HUES64 (cell line): ENCODE data around the gene OR10A4.
"Not testable (repeated sequence)": the region's sequence is repeated elsewhere in the genome, so short reads cannot be mapped to it uniquely, and the experiment has no call there.

Experiments
- H3K27ac ChIP-seq: 2 replicates; pipeline ENCODE4 v1.7.0; 2013; ENCODE audit warnings: low read depth, low read length, inconsistent platforms
- H3K27me3 ChIP-seq: 2 replicates; pipeline ENCODE4 v1.6.1; 2013; ENCODE audit warnings: mild to moderate bottlenecking, low read length; ENCODE audit not compliant: insufficient read depth
- H3K36me3 ChIP-seq: 2 replicates; pipeline ENCODE4 v1.6.1; 2013; ENCODE audit warnings: mild to moderate bottlenecking, low read length; ENCODE audit not compliant: insufficient read depth
- H3K4me1 ChIP-seq: 2 replicates; pipeline ENCODE4 v1.6.1; 2013; ENCODE audit warnings: mild to moderate bottlenecking, low read length, moderate library complexity; ENCODE audit not compliant: insufficient read depth
- H3K4me3 ChIP-seq: 2 replicates; pipeline ENCODE4 v1.5.1; 2013; ENCODE audit warnings: mild to moderate bottlenecking, low read length, moderate library complexity
- H3K9ac ChIP-seq: 2 replicates; pipeline ENCODE4 v1.6.1; 2013; ENCODE audit warnings: mild to moderate bottlenecking, low read depth, low read length
- H3K9me3 ChIP-seq: 2 replicates; pipeline ENCODE4 v1.6.1; 2013; ENCODE audit warnings: low read depth, low read length; ENCODE audit not compliant: insufficient read depth
- WGBS: fragments of 150-250, 120-280 bp; methylation state at CpG from one replicate; pipeline ENCODE4 v1.1.7; 2013; ENCODE audit warnings: missing lambda C conversion rate; 5-methylcytosine and 5-hydroxymethylcytosine counted together

The OR10A4 gene

DNA sequence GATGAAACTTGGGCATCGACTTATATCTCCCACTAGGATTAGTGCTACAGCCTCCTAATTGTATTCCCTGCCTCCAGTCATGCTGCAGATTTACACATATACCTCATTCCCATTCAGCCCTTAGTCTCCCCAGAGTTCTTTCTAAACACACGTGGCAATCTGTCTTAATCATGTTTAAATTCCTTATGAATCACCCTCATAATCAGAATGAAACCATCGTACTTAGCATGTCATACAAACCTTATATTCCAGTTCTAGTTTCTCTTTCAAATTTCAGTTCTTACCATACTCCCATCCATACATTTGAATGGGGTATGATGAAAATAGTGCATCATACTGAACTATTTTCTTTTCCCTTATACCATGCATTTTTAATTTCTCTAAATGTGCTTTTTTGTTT lies 19.6 kb upstream of the OR10A4 start:
- 63% methylated on average over 3 of the region's 3 CpGs for WGBS

GRCh38 chr11:6862961-6863360 lies 13.5 kb upstream of the OR10A4 start, which contains the start of gene OR10A2:
Gene OR10A2, plus strand, starts transcription at chr11:6863057. Its CDS starts 6,698 bp downstream, at chr11:6869755.
- H3K36me3 ChIP-seq = no peaks in the 10 kb centered on the region
- no peaks in the 10 kb centered on the region for H3K27me3 ChIP-seq
- no peaks in the 10 kb centered on the region for H3K4me1 ChIP-seq
- no peak within 1 kb of the TSS for H3K27ac ChIP-seq
- H3K9ac ChIP-seq = no peak within 1 kb of the TSS
- no peaks in the 10 kb centered on the region for H3K9me3 ChIP-seq
- WGBS = 76% methylated on average over 1 of the region's 1 CpG
- H3K4me3 ChIP-seq = no peak within 1 kb of the TSS

More for the DNA sequence above, 19.6 kb upstream of the OR10A4 start:
- Histone ChIP-seq H3K9me3 (peaks cover 12% of the 10 kb centered on the region; the same call in 1 of the 2 replicates), H3K36me3 (no peaks in the 10 kb centered on the region), H3K27ac (no peak overlapping the region), H3K9ac (no peak overlapping the region), H3K4me1 (no peaks in the 10 kb centered on the region), H3K4me3 (no peak overlapping the region), H3K27me3 (no peaks in the 10 kb centered on the region)

DNA sequence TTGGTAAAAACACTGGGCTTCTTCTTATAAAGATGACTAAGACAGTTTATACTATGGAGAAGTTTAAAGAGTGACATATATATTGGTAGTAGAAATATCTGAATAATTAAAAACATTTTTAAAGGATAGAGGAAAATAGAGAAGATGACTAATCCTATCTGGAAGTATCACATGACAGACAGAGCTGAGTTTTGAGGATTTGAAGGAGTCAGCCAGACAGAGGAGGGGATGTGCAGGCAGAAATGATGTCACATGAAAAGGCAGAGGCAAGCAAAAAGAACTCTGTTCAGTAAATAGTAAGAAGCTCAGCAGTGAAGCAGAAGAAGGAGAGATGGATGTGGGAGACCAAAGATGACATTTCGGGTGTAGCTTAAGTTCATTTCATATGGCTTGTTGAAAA lies 12.0 kb upstream of the OR10A4 start:
- Histone ChIP-seq H3K27ac (no peak overlapping the region), H3K9ac (no peak overlapping the region), H3K9me3 (no peaks in the 10 kb centered on the region), H3K27me3 (no peaks in the 10 kb centered on the region), H3K36me3 (no peaks in the 10 kb centered on the region), H3K4me1 (no peaks in the 10 kb centered on the region), H3K4me3 (no peak overlapping the region)
- 100% methylated on average over 1 of the region's 1 CpG for WGBS

- no peaks in the 10 kb centered on the region for H3K27me3 ChIP-seq
- no CpG with 5 or more reads among the region's 1 CpG for WGBS
These were observed 5.1 kb upstream of the OR10A4 start for GRCh38 chr11:6871278-6871677.

DNA sequence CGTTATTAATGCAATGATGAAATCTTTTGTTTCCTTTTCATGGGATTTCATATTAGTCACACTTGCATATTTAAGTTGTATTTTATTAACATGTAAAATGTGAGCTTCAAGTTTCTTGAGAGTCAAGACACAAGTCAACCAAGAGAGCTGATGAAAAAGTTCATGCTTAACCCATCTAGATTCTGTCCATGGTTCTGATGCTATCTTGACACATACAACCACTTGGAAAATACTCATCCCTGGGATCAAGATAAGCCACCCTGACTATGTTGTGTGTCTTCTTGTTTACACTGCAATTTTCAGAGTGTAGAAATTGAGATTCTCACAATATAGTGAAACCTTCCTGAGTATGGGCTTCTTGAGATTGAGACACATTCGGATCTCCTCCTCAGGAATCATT lies 664 bp upstream of the OR10A4 start:
- WGBS = 100% methylated on average over 1 of the region's 2 CpGs
- no peaks in the 10 kb centered on the region for H3K9me3 ChIP-seq
- no peak overlapping the region for H3K27ac ChIP-seq
- no peaks in the 10 kb centered on the region for H3K36me3 ChIP-seq
- no peak overlapping the region for H3K9ac ChIP-seq
- no peaks in the 10 kb centered on the region for H3K27me3 ChIP-seq
- H3K4me1 ChIP-seq = no peaks in the 10 kb centered on the region
- no peak overlapping the region for H3K4me3 ChIP-seq

More at GRCh38 chr11:6871278-6871677, 5.1 kb upstream of the OR10A4 start:
- H3K27ac ChIP-seq = no peak overlapping the region
- H3K4me1 ChIP-seq = no peaks in the 10 kb centered on the region
- no peak overlapping the region for H3K9ac ChIP-seq
- H3K9me3 ChIP-seq = no peaks in the 10 kb centered on the region
- H3K4me3 ChIP-seq = no peak overlapping the region
- no peaks in the 10 kb centered on the region for H3K36me3 ChIP-seq

DNA sequence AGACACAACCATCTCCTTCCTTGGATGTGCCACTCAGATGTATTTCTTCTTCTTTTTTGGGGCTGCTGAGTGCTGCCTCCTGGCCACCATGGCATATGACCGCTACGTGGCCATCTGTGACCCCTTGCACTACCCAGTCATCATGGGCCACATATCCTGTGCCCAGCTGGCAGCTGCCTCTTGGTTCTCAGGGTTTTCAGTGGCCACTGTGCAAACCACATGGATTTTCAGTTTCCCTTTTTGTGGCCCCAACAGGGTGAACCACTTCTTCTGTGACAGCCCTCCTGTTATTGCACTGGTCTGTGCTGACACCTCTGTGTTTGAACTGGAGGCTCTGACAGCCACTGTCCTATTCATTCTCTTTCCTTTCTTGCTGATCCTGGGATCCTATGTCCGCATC lies 489 bp downstream of the OR10A4 start:
- Histone ChIP-seq H3K9ac (no peak overlapping the region), H3K36me3 (no peaks in the 10 kb centered on the region), H3K4me1 (no peaks in the 10 kb centered on the region), H3K27ac (no peak overlapping the region), H3K9me3 (no peaks in the 10 kb centered on the region), H3K4me3 (no peak overlapping the region), H3K27me3 (no peaks in the 10 kb centered on the region)
- WGBS = 95% methylated on average over 3 of the region's 3 CpGs

- no peaks in the 10 kb centered on the region for H3K4me1 ChIP-seq
- no peak overlapping the region for H3K9ac ChIP-seq
- H3K27ac ChIP-seq = no peak overlapping the region
- no peaks in the 10 kb centered on the region for H3K27me3 ChIP-seq
- H3K9me3 ChIP-seq = no peaks in the 10 kb centered on the region
- H3K4me3 ChIP-seq = no peak overlapping the region
- H3K36me3 ChIP-seq = no peaks in the 10 kb centered on the region
These were observed 6.3 kb downstream of the OR10A4 start for GRCh38 chr11:6882751-6883150.

DNA sequence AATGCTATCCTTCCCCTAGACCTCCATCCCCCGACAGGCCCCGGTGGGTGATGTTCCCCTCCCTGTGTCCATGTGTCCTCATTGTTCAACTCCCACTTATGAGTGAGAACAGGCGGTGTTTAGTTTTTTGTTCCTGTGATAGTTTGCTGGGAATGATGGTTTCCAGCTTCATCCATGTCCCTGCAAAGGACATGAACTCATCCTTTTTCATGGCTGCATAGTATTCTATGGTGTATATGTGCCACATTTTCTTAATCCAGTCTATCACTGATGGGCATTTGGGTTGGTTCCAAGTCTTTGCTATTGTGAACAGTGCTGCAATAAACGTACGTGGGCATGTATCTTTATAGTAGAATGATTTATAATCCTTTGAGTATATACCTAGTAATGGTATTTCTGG lies 11.3 kb downstream of the OR10A4 start:
- not testable (repeated sequence) for H3K4me1 ChIP-seq, H3K27me3 ChIP-seq, H3K4me3 ChIP-seq, H3K27ac ChIP-seq, H3K9ac ChIP-seq, H3K9me3 ChIP-seq, H3K36me3 ChIP-seq
- WGBS = 86% methylated on average over 5 of the region's 5 CpGs

GRCh38 chr11:6888830-6889229 lies 12.4 kb downstream of the OR10A4 start:
- H3K27ac ChIP-seq = no peak overlapping the region
- no peaks in the 10 kb centered on the region for H3K36me3 ChIP-seq
- no peaks in the 10 kb centered on the region for H3K27me3 ChIP-seq
- H3K4me3 ChIP-seq = no peak overlapping the region
- WGBS = 97% methylated on average over 4 of the region's 4 CpGs
- no peaks in the 10 kb centered on the region for H3K4me1 ChIP-seq
- H3K9me3 ChIP-seq = peaks cover 6% of the 10 kb centered on the region; the same call in 1 of the 2 replicates
- no peak overlapping the region for H3K9ac ChIP-seq

GRCh38 chr11:6889835-6890234 lies 13.4 kb downstream of the OR10A4 start:
- WGBS = 100% methylated on average over 1 of the region's 1 CpG
- H3K9me3 ChIP-seq = peaks cover 6% of the 10 kb centered on the region; the same call in 1 of the 2 replicates
- no peaks in the 10 kb centered on the region for H3K36me3 ChIP-seq
- no peak overlapping the region for H3K4me3 ChIP-seq
- H3K27ac ChIP-seq = no peak overlapping the region
- no peaks in the 10 kb centered on the region for H3K27me3 ChIP-seq
- no peak overlapping the region for H3K9ac ChIP-seq
- H3K4me1 ChIP-seq = no peaks in the 10 kb centered on the region

GRCh38 chr11:6892400-6892799 lies 16.0 kb downstream of the OR10A4 start, which contains the start of gene OR2D2:
Gene OR2D2, minus strand, starts transcription at chr11:6892500. Its CDS starts 0 bp downstream, at chr11:6892500.
- no peaks in the 10 kb centered on the region for H3K36me3 ChIP-seq
- no peak within 1 kb of the TSS for H3K4me3 ChIP-seq
- no peak within 1 kb of the TSS for H3K27ac ChIP-seq
- 100% methylated on average over 2 of the region's 2 CpGs for WGBS
- no peaks in the 10 kb centered on the region for H3K4me1 ChIP-seq
- no peak within 1 kb of the TSS for H3K9ac ChIP-seq
- peaks cover 6% of the 10 kb centered on the region; the same call in 1 of the 2 replicates for H3K9me3 ChIP-seq
- no peaks in the 10 kb centered on the region for H3K27me3 ChIP-seq

GRCh38 chr11:6894097-6894496 lies 17.7 kb downstream of the OR10A4 start:
- H3K27me3 ChIP-seq = no peaks in the 10 kb centered on the region
- no peak overlapping the region for H3K27ac ChIP-seq
- H3K4me1 ChIP-seq = no peaks in the 10 kb centered on the region

More at GRCh38 chr11:6894097-6894496, 17.7 kb downstream of the OR10A4 start:
- Histone ChIP-seq H3K36me3 (no peaks in the 10 kb centered on the region), H3K9me3 (no peaks in the 10 kb centered on the region), H3K4me3 (no peak overlapping the region), H3K9ac (no peak overlapping the region)
